ENCODE data around the gene SLC30A2.

Gene SLC30A2

DNA sequence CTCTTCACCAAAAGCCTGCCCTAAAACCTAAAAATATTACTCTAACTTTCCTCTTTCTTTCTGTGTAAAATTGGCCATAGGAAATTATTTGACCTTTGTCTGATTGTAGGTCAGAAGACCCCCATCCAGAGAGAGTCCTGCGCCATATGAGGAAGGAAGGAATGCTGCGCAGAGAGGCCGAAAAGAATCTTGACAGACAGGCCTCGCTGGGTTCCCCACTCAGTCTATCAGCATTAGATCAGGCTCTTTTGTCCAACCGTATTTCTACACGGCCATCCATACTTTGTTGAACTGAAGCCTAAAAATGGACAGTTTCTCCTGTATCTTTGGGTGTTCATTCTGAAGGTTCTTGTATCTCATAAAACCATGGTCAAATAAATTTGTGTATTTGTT, 4.3 kb upstream of the SLC30A2 start:
- no peak for DNase-seq (ENCODE audit: low read depth)
- H3K4me3 ChIP-seq (ENCODE audit: low read depth, low read length) = no peak overlapping the region
- TF ChIP-seq, protein P1, sequence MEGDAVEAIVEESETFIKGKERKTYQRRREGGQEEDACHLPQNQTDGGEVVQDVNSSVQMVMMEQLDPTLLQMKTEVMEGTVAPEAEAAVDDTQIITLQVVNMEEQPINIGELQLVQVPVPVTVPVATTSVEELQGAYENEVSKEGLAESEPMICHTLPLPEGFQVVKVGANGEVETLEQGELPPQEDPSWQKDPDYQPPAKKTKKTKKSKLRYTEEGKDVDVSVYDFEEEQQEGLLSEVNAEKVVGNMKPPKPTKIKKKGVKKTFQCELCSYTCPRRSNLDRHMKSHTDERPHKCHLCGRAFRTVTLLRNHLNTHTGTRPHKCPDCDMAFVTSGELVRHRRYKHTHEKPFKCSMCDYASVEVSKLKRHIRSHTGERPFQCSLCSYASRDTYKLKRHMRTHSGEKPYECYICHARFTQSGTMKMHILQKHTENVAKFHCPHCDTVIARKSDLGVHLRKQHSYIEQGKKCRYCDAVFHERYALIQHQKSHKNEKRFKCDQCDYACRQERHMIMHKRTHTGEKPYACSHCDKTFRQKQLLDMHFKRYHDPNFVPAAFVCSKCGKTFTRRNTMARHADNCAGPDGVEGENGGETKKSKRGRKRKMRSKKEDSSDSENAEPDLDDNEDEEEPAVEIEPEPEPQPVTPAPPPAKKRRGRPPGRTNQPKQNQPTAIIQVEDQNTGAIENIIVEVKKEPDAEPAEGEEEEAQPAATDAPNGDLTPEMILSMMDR (IDR thresholded peaks at IDR 0.05; ENCODE audit: insufficient read depth, low read depth, low read length, missing control alignments) = no peak

DNA sequence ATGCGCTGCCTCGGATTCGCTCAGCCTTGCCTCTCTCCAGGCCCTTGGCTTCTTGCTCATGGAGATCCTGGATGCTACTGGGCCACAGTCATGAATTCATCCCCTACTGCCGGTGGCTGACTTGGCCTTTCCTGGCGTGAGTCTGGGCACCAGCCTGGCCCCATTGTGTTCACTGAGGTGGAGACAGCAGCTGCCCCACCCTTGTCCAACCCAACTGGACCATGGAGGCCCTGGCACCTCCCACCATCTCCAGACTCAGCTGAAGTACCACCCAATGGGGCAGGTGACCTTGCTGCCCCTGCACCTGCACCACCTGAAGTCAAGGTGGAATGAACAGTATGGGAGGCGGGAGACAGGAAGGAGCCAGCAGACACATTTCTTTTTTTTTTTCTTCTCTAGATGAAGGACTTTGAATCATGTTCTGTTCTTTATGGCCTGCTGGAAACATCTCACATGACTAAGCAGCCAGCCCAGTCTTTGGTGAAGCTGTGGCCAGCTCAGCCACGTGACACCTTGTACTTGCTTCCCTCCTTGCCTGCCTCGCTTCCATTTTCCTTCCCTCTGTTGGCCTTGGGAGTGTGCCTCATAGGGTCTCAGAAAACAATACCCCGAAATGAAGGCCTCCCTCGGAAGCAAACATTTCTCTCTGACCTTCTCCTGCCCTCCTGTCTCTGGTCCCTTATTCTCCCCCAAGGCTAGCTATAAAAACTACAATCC, 3.8 kb upstream of the SLC30A2 start:
- TF ChIP-seq, protein P1 (IDR thresholded peaks at IDR 0.05; ENCODE audit: insufficient read depth, low read depth, low read length, missing control alignments) = no peak
- no peak overlapping the region for H3K4me3 ChIP-seq (ENCODE audit: low read depth, low read length)
- DNase-seq (ENCODE audit: low read depth) = no peak

DNA sequence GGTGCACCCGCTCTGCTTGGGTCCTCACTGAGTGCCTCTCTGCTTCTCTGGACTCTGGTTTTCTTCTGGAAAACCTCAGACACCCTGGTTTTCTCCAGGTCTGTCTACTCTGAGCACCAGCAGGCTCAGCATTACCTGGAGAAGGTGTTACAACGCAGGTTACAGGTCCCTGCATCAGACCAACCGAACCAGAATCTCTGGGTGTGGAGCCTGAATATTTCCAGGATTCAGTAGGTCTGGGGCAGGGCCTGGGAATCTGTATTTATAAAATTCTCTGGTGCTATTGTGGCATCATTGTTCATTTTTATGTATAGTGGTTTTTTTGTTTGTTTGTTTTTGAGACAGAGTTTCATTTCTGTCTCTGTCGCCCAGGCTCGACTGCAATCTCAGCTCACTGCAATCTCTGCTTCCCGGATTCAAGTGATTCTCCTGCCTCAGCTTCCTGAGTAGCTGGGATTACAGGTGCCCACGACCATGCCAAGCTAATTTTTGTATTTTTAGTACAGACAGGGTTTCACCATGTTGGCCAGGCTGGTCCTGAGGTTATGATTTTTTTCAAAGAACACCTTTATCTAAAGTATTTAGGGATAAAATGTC, 1.5 kb upstream of the SLC30A2 start:
- no peak for DNase-seq (ENCODE audit: low read depth)
- no peak overlapping the region for H3K4me3 ChIP-seq (ENCODE audit: low read depth, low read length)
- TF ChIP-seq, protein P1 (IDR thresholded peaks at IDR 0.05; ENCODE audit: insufficient read depth, low read depth, low read length, missing control alignments) = no peak

DNA sequence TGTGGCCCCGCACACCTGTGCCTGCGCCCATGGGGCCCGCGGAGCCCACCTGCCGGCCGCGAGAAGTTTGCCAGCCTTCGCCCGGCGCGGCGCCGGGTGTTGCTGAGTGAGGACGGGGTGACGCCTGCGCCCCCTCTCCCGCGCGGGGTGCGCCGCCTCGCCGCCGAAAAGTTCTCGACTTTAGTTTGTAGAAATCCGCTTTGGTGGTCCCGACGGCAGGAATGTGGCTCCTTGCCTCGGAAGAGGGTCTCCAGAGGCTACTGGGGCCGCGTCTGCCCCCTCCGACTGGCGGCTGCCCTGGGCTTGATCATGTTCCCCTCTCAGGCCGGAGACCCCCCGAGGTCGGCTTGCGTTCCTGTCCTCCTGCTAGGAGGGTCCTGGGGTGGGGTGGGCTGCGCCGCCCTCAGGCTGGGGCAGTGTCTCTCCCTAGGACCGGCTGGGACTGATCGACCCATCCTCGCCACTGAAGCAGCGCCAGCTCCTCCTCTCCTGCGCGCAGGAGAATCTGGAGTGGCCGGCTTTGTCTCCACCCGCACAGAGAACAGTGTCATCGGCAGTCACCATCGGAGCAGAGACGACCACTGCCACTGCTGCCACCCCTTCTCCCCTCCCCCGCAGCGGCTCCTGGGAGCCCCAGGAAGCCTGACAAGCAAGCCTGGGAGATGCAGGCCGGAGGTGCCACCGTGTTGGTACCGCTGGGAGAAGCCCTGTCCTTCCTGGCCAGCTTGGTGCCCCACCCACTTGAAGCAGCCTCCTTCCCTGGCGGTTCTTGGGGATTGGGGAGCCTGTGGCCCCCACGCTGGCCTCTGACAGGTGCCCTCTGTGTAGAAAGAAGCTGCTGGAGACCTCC, 553 bp upstream of the SLC30A2 start:
- H3K4me3 ChIP-seq (ENCODE audit: low read depth, low read length) = no peak overlapping the region
- DNase-seq (ENCODE audit: low read depth) = no peak
- TF ChIP-seq, protein P1 (IDR thresholded peaks at IDR 0.05; ENCODE audit: insufficient read depth, low read depth, low read length, missing control alignments) = no peak

DNA sequence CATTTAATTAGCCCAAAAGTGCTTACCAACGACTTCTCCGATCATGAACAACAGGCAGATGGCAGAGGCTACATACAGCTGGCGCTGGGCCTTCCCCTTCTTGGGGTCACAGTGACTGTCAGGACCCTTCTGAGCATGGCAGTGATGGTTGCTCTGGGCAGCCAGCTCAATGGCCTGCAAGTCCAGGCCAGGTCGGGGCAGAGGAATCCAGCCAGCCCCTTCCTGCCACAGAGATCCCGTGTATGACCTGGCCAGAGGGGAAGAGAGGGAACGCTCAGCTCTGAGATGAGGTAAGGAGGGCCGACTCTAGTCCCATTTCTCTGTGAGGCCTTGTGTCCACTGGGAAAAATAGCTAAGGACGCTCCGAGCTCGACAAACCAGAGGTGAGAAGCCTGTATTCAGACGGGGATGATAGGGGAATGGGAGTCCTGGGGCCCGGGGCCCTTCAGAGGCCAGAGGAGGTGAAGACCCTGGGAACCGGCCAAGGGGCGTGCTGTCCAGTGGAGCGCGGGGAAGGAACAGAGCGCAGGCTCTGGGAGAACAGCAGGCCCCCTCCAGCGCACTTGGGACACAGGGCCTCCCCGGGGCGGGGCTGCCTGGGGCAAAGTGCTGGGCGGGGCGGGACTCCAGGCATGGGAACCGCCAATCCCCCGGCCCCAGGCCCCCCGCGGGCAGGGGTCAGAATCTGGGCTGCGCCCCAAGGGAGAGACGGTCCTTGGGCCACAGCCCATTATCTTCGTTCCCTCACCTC, 772 bp downstream of the SLC30A2 start:
- TF ChIP-seq, protein P1 (IDR thresholded peaks at IDR 0.05; ENCODE audit: insufficient read depth, low read depth, low read length, missing control alignments) = no peak
- no peak overlapping the region for H3K4me3 ChIP-seq (ENCODE audit: low read depth, low read length)
- DNase-seq (ENCODE audit: low read depth) = no peak

DNA sequence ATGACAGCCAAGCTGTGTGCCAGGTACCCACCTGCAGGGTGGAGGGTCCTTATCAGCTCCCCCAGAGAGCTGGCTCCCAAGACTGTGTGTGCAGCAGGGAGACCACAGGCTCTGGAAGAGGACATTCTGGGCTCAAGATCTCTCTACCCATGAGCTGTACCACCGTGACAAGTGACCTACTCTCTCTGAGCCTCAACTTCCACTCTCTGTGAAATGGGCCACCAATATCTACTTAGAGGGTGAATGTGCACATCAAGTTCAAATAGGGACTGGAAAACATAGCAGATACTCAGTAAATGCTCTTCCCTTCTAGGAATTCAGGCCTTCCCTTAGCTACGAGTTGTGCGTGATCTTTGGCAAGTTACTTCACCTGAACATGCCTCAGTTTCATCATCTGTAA, 1.5 kb downstream of the SLC30A2 start:
- DNase-seq (ENCODE audit: low read depth) = no peak
- TF ChIP-seq, protein P1 (IDR thresholded peaks at IDR 0.05; ENCODE audit: insufficient read depth, low read depth, low read length, missing control alignments) = no peak
- H3K4me3 ChIP-seq (ENCODE audit: low read depth, low read length) = no peak overlapping the region
